ENCODE measurements around the gene PITX1.
"Not testable (repeated sequence)": the region's sequence is repeated elsewhere in the genome, so short reads cannot be mapped to it uniquely, and the experiment has no call there.

Gene PITX1

DNA sequence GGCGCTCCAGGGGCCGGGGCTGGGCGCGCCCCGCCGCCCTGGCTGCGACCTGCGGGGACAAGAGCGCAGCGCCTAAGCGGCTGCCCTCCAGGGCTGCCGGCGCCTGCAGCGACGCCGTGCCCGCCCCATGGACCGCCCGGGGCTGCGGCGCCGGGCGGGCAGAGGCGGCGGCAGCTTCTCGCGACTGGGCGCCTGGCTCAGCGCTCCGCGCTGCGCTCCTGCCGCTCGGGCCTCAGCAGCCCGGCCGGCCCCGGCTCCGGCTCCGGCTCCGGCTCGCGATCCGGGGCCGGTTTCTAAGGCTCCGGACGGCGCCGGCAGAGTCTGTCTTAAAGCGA, at the start of gene PITX1:
Gene PITX1, minus strand, starts transcription at position 328 of the 335 bp plus-strand sequence. CDS start 347 bp downstream, outside the sequence.
- no peak for DNase-seq (ENCODE audit: extremely low read depth in 1 of 2, low read depth in 1 of 2)

GRCh38 chr5:135083334-135083733, 49.3 kb upstream of the PITX1 start:
- DNase-seq (ENCODE audit: extremely low read depth in 1 of 2, low read depth in 1 of 2), result not testable (repeated sequence)

GRCh38 chr5:135081240-135081639, 47.2 kb upstream of the PITX1 start:
- no peak for DNase-seq (ENCODE audit: extremely low read depth in 1 of 2, low read depth in 1 of 2)

DNA sequence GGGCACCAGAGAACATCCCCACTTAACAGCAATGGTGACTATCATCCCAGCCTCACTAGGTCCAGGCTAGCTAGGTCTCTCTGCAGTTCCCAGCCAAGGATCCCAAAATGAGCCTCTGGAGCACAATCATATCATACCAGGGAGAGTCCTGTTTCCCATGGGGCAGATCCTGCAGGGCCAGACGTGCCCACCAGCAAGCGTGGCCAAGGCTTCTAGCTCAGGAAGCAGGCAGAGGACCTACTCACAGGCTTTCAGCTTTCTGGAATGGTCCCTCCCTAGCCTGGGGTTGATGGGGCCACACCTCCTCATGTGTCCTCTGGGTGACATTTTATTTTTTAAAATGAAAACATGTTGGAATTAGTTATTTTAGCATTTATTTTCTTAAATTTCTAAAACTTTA, 45.7 kb upstream of the PITX1 start:
- DNase-seq (ENCODE audit: extremely low read depth in 1 of 2, low read depth in 1 of 2), result no peak

GRCh38 chr5:135079099-135079681, 45.2 kb upstream of the PITX1 start:
- DNase-seq (ENCODE audit: extremely low read depth in 1 of 2, low read depth in 1 of 2), result no peak

DNA sequence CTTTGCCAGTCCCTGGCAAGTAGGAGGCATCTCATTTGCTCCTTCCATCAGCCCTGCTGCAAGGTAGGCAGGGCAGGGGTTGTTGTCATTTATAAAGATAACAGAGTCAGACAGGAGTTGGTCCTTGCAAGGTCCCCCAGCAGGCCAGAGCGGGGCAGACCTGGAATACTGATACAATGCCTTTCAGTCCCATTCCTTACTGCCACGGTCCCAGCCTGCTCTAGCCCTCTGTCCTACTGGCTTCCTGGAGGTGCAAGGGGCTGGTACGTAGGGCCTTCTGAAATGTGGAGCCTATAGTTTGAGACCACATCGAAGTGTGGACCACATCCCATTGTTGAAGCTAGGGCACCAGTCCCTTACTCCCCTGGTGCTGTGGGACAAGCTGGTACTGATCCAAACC, 42.8 kb upstream of the PITX1 start:
- no peak for DNase-seq (ENCODE audit: extremely low read depth in 1 of 2, low read depth in 1 of 2)

DNA sequence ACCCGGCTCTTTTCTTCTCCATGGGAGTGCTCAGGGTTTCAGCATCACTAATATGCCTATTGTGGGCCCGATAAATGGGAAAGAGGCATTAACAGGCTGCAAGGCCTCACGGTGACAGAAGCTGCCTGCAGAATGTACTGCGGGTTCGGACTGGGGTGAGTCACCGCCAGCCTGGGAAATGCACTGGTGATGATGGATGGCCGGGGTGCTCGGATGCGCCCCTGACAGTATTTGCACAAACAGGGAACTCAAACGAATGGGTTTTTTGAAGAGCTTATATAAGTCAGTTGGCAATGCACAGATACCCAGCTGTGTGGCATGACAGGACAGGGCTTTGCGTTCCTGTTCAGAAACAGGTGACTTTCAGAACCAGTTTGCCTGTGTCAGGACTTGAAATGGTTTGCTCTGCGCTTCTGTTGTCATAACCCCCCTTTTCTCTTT, 42.0 kb upstream of the PITX1 start:
- no peak for DNase-seq (ENCODE audit: extremely low read depth in 1 of 2, low read depth in 1 of 2)

- DNase-seq (ENCODE audit: extremely low read depth in 1 of 2, low read depth in 1 of 2), result no peak
Observed at GRCh38 chr5:135075621-135076020, 41.6 kb upstream of the PITX1 start.

DNA sequence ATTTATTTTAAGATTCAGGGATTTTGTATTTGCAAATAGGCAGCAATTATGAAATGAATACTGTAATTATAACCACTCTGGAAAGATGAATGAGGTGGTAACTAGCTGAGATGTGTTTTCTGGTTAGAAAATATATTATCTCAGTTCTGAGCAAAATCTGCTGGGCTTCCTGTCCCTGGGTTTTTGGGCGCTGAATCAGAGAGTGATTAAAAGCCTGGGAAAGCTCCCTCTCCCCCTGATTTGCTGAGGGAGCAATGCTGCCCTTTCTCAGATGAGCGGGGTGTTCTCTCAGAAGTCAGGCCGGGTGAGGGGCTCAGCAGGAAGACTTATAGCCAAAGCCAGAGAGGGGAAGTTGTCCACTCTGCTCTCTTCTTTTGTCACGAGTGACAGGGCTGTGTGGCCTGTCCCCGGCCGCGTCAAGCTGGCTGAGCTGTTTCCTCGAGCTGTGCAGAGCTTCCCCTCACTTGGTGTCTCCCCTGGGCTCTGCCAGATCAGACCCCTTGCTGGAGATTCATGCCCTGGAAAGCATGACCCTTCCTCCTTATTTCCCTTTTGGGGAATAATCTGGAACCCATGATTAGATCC, 39.8 kb upstream of the PITX1 start:
- DNase-seq (ENCODE audit: extremely low read depth in 1 of 2, low read depth in 1 of 2), result no peak

GRCh38 chr5:135072387-135073281, 38.6 kb upstream of the PITX1 start:
- DNase-seq (ENCODE audit: extremely low read depth in 1 of 2, low read depth in 1 of 2), result no peak

- no peak for DNase-seq (ENCODE audit: extremely low read depth in 1 of 2, low read depth in 1 of 2)
Observed at GRCh38 chr5:135071311-135071710, 37.3 kb upstream of the PITX1 start.

DNA sequence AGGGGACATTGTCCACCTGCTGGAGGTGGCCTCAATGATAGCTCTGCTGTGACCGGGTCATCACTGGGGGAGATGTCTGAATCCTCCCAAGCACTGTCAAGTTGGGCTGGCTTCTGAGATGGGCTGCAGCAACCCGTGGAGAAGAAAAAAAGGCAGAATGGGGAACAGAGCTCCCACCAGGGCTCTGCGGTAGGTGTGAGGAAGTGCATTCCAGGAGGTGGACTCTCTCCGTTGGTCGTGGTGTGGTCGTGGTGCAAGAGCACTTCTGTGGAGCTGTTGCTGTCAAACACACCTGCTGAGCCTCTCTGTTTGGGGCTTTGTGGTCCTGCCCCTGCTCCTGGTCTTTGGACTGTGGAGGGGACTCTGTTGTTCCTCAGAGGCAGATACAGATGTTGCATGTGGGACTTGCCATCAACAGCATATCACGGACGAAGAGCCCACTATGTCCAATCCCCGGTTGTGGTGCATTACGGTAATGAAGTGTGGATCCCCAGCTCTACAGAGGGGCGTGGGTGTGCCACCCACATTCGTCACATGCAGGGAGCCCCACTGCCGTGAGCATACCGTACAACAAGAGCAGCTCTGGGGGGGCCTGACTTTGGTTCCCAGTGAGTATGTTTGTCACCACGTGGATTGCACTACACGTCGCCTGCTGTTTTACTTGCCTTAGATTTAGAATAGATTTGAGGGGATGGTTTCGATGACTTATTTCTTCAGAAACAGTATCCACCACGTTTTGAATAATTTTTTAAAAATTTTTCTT, 36.0 kb upstream of the PITX1 start:
- DNase-seq (ENCODE audit: extremely low read depth in 1 of 2, low read depth in 1 of 2), result no peak

- no peak for DNase-seq (ENCODE audit: extremely low read depth in 1 of 2, low read depth in 1 of 2)
Observed at GRCh38 chr5:135069016-135069770, 35.2 kb upstream of the PITX1 start.

DNA sequence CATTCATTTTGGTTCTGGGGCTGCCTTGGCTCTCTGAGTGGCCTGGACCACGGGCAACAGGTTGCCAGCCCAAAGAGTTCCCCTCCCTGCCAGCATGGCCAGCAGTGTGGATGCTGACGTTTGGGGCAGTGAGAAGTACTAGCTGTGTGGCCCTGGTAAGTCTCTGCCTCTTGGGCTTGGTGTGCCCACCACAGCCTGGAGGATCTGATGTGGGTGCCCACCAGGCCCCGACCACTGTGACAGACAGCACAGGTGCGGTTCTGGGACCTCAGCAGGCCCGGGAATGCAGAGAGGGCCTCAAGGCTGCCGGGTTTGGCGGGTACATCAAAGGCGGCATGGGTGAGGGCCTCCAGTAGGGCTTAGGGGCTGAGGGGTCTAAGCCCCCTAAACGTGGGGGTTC, 33.6 kb upstream of the PITX1 start:
- no peak for DNase-seq (ENCODE audit: extremely low read depth in 1 of 2, low read depth in 1 of 2)

DNA sequence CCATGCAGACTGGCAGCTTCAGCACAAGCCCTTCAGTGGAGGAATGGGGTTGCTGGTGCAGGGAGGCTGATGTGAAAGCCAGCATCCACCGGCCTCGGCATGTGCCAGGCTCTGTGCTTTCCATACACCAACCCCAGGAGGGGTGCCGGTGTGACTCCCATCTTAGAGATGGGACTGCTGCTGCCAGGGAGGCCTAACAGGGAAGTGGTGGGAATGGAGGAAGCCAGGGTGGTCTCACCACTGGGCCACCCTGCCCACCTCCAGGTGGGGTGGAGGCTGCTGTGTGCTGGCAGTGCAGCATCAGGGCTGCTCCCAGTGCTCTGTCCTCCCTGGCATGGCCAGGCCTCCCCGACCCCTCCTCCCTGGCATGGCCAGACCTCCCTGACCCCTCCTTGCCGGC, 32.8 kb upstream of the PITX1 start:
- no peak for DNase-seq (ENCODE audit: extremely low read depth in 1 of 2, low read depth in 1 of 2)

GRCh38 chr5:135065306-135066265, 31.6 kb upstream of the PITX1 start:
- DNase-seq (ENCODE audit: extremely low read depth in 1 of 2, low read depth in 1 of 2), result no peak

GRCh38 chr5:135064235-135064570, 30.2 kb upstream of the PITX1 start:
- no peak for DNase-seq (ENCODE audit: extremely low read depth in 1 of 2, low read depth in 1 of 2)

DNA sequence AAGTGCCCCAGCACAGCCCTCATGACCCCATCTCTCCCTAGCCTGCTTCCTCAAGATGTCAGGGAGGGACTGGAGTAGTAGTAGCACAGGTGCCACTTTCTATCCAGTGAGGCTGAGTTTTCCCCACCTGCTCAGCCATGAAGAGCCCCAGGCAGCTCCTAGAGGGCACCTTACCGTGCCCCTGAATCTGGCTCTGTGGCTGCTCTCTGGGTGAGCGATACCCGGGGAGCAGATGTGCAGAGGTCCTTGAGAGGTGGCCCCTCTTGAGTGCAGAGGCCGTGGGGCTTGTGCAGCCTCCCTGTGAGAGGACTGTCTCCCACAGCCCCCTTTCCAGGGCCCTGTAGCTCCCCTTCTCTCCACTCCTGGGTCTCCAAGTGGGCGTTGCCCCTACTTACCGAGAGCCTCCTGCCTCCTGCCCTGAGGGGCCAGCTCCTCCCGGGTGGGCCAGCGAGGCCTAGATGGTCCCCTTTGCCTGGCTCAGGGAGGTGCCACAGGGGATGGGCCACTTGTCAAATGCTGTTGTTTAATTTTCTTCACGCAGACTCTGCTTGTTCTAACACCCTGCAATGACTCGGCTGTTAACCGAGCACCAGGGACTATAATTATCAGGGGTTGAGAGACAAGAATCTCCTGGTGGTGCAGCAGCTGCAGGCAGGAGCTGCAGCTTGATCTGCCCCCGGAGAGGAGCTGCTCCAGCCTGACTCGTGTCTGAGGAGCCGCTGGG, 29.6 kb upstream of the PITX1 start:
- DNase-seq (ENCODE audit: extremely low read depth in 1 of 2, low read depth in 1 of 2), result no peak

DNA sequence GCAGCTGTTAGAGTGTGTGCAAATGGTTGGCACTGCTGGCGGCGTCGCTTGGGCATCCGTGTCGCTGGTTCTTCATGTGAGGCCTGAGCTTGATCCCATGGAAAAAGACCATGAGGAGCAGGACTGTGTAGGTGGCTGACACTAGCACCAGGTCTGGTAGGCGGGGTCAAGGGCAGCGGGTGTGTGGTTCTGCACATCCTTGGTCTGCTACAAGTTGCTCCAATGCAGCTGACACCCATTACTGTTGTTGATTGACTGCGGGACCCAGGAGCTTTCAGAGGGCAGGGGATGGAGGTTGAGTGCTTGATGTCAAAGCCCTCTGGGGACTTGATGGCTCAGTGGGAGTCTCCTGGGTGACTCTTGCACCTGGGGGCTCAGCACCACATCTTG, 29.0 kb upstream of the PITX1 start:
- no peak for DNase-seq (ENCODE audit: extremely low read depth in 1 of 2, low read depth in 1 of 2)

All from activated CD8-positive, alpha-beta memory T cell treated with anti-CD3 and anti-CD28 coated beads for 1 hour (primary cell).